ENCODE results near the gene SLC35F1.

- TF ChIP-seq CTCF (IDR thresholded peaks at IDR 0.05) (no peak), EZH2 (IDR thresholded peaks at IDR 0.05) (no peak)
These were observed 308.2 kb downstream of the SLC35F1 start for GRCh38 chr6:118215269-118215668.
